GM21786 (cell line): ENCODE results near the gene TRMO.
A peak's percentile ranks its signal among the peaks of the same experiment; 100 is the strongest.

ENCODE experiments used
- ATAC-seq: cut with Tn5 transposase; IDR thresholded peaks from one replicate; pipeline ENCODE4 v1.9.1; 2021; ENCODE audit not compliant: unreplicated experiment

Gene TRMO

DNA sequence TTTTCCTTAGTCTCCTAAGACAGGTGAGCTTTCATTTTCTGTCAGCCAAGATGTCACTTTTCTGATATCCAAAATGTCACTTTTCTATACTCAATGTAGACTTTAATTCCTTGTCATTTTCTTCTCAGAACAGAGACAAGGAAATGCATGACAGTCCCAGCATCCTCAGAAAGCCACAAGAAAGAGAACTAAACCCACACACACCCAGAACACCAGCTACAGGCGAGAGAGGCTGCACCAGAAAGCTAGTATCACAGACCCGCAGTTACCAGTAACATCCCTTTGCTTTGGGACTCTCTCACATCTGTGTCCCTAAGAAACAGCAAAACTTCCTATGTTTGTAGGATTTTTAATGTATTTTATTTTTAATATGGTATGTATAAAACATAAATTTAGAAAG is 17.1 kb downstream of the TRMO start:
- no peak for ATAC-seq

DNA sequence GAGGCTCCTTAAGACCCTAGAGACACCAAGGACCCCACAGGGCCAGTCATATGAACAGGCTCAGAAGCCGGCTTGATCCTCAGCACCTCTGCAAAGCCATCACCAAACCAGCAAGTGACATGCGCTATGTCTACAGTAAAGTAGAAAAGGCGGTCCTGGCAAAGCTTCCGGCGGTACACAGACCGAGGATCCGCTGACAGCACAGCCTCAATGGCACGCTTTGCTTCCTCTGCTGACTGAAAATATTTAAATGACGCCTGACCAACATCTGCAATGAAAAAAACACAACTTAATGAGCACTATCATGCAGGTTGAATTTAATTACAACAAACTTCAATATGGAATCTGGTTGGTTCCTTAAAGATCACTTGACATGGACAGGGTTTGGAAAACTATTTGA is 17.6 kb downstream of the TRMO start:
- ATAC-seq, result no peak

DNA sequence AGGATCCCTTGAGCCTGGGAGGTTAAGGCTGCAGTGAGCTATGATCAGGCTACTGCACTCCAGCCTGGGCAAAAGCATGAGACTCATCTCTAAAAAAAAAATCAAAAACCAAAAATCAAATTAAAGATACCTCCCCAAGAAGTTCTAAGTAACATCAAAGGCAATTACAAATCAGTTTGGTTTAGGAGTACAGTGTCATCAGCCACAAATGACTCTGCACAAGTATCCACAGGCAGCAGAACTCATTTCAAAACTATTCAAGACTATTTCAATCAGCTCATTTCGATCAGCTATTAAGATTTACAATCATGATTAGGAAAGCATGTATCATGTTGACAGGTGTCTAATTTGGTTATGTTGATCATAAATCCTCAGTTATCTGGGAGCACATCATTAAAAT is 19.1 kb downstream of the TRMO start:
- no peak for ATAC-seq

DNA sequence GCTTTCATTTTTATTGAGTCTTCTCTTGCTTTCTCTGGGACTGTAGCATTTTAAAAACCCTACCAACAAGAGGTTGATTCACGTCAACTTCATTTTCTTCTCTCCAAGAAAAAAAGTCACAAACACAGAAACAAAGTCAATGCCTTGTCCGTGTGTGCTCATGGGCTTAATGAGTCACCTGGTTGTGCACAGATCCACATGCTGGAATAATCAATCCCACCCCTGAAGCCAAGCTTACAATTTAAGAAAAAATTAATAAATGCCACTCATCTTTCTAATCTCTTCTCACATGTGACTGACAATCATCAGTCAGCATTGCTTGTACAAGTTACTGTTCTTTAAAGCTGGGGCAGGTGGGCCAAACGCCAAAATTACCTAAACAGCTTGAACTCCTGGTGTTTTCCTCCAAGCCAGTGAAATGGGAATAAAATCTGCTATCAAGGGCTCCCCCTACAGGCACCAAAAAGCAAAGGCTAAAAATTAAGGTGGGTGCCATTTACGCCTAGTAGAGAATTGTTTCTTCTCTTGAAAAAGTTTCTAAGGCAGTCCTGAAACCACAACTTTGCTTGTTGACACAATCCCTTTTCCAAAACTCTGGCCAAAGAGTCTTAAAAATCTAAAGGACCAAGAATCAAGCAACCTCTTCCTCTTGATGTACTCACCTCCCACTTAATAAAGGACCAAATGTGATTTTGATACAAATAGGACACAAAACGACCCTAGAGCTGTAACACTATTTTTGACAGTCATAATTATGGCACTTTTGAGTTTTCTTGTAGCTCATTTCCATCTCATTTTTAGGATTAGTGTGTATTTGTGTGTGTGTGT is 21.3 kb downstream of the TRMO start:
- ATAC-seq, result no peak

DNA sequence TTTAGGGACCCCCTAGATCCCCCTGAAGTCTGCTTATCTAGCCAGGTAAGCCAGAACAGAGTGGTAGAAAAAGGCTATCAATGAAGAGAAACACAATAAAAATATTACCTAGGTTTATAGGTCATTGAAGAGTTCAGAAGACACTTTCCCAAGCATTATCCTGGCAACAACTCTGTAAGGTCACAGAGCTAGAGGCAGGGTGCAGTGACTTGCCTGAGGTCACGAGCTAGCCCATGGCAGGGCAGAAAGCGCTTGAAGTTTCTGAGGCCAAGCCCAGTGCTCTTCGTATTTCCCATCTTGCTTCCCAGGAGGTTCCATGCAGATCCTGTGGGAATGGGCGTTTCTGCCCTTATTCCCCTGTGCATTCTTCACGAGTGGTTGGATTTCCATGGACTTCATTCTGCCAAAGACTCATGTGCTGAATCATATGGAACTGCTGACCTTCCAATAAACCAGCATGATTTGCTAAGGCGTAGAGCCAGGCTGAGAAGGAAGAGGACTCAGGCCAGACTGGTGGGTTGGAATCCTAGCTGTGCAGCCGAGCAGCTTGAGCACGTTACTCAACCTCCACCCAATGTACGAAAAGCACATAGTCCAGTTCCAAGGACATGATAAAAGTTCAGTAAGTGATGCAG is 22.1 kb downstream of the TRMO start:
- no peak for ATAC-seq

DNA sequence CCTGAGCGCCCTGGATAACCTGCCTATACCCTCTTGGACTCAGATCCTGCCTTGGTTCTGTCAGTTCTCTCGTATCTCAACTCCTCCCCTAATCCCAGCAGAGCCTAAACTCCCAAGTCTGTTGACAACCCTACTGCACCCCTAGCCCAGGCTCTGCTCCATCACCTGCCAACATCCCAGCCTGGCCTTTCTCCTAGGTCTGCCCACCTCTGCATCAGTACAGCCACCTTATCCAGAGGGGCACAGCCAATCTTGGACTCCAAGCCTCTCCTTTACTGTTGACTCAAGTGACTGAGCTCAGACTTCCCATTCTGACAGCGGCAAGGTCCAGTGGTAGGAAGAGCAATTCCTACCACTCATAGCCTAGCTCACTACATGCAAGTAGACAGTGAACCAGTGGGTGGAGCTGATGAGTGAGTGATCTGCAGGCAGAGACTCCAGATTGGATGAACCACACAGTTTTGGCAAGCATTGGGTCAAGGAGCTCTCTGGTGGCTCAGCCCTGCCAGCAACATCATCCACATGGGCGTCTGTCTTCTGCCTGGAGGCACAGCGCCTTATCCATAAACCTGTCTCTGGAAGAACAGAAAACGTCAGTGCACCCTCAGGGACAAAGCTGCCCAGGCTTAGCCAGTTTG is 26.5 kb downstream of the TRMO start:
- no peak for ATAC-seq

DNA sequence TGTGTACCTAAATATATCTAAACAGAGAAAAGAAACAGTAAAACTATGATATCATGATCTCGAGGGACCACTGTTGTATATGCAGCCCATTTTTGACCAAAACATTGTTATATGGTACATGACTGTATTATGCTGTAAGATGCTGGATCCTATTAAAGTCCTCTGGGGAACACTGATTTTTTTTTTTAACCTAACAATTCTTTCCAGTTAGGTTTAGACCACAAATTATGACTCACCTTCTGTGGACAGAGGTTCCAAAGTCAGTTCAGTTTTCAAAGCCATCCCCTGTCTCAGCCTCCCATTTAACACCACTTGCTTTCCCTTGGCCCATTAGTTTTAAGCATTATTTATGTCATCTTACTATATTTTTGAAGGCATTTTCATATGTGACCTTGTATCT is 27.1 kb downstream of the TRMO start:
- ATAC-seq, result no peak

DNA sequence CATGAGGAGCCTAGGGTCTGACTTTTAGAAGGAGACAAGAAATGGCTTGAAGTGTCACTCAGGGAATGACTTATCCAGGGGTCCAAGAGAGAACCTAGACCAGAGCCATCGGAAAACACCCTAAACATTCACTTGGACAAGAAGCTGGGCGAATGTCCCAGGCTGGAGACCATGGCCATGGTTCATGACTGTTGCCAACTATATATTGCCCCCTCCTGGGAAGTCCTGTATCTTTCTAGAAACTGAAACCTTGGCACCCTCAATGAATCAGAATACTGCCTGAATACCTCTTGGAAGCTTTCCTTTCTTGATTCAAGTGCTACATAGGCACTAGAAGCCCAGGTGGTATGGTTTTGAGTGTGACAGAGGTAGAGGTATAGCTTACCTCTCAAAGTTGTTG is 29.9 kb downstream of the TRMO start:
- no peak for ATAC-seq

DNA sequence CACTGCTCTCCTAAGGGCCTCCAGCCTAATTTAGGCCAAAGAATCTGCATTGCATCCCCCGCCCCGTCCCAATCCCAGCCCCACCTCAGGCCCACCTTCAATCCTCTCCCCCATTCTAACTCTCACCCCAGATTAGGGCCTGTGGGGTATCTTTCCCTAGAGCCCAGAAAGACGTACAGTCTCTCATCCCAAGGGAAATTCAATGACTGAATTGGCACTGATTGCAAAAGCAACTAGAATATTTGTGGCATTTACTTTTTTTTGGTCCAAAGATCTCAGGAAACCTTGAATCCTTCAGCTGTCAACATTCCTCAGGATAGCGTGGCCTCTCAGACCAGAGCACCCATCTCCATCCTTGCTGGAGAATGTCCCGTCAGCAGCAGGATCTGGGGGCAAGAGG is 30.6 kb downstream of the TRMO start:
- ATAC-seq, result no peak

DNA sequence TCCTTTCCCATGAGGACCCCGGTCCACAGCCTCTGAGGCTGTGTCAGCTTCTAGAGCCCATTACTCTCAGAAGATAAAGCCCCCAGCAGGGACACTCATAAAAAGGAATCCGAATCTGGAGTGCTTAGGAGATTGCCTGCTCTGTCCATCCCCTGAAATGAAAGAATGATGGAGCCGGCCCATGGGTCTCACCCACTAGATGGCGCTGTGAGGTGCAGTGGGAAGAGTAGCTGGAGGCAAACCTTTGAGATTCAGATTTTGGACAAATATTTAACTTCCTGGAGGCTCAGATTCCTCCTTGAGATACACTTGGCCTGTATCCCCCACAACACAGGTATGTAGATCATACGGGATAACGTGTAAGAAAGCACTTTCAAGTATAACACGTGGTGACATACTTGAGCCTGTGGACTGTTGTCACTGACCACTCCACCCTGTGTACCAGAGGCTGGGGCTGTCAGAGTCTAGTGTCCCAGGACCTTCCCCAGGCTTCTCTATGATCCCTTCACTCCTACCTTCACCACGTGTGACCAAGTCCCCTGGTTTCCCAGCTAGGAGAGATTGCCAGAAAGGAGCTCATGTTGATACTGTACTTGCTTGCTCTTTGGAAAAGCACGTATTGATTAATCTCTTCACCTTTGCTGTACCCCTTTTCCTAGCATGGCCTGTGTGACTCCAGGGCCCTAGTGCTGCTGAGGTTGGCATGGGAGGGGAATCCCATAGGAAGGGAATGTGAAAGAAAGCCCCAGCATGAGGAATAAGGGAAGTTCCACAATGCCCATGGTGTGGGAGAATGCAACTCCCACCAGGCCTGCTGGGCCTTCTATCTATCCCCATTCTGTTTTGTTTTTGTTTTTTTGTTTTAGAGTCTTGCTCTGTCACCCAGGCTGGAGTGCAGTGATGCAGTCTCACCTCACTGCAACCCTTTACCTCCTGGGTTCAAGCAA is 32.1 kb downstream of the TRMO start:
- no peak for ATAC-seq

DNA sequence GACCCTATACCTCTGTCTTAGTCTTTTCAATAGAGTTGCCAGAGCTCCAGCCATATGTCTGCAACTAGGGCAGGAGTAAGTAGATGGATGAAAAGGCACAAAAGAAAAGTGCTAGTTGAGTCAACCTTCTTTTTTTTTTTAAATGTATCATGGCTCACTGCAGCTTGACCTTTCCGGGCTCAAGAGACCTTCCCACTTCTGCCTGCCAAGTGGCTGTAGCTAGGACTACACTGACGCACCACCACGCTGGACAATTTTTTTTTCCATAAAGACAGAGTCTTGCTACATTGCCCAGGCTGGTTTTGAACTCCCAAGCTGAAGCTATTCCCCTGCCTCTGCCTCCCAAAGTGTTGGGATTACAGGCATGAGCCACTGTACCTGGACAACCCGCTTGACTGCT is 42.0 kb downstream of the TRMO start:
- no peak for ATAC-seq

DNA sequence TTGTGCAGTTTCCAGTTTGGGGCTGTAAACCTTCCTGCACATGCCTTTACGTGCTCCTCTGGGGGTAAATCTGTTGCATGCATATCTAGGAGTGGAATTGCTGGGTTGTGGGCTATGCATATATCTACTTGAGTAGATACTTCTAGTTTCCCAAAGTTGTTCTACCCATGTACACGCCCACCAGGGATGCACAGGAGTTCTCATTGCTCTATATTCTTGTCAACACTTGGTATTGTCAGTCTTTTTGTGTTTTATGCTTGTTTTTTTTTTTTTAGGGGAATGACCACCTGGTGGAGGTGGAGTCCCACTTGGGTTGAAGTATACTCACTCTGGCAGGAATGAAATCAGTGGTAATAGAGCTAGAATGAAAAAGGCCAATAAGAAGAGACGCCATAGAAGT is 46.2 kb downstream of the TRMO start:
- no peak for ATAC-seq

DNA sequence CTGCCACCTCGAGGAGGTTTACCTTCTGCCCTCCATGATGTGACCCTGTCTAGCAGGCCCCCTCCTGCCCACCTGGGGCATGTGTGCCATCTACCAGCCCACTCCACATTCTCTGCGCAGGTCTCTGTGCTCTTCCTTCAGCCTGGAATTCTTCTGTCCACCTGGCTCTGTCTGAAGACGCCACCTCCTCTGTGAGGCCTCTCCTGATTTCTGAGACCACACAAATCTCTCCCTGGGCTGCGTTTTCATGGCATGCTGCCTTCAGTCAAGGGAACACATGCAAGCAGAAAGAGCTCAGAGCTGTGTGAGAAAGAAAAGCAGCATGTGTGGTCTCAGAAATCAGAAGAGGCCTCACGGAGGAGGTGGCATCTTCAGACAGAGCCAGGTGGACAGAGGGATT is 47.2 kb downstream of the TRMO start:
- no peak for ATAC-seq

DNA sequence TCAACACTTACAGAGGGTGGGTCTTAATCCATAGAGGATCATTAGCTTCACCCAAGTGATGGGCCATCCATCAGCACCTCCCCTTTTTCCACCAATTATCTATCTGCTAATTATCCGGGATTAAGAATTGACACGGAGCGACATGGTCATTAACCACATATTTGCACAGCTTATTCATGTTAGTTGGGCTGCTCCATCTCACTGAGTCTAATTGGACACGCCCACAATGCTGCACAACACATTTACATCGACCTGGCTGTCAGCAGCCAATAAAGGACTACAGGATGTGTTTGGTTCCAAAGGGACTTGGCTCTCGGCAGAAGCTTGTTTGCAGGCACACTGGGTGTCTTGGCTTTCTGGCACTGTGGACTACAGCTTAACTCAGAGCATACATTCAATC is 47.7 kb downstream of the TRMO start:
- ATAC-seq, result no peak

DNA sequence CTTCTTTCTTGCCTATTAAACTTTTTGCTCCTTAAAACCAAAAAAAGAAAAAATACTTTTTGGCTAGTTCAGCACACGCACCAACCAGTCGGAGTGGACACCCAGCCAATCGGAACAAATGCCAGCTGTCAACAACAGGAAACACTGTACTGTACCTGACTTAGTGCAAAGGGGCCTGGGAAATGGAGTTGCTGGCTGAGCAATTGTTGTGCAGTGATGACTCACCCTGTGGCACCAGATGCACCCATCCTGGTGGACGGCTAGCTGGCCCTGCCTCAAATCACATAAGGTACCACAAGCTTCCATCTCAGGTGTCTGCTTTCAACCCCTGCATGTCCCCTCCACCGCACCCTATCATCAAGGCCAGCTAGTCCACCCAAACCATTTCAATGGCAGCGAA is 48.4 kb downstream of the TRMO start:
- no peak for ATAC-seq

DNA sequence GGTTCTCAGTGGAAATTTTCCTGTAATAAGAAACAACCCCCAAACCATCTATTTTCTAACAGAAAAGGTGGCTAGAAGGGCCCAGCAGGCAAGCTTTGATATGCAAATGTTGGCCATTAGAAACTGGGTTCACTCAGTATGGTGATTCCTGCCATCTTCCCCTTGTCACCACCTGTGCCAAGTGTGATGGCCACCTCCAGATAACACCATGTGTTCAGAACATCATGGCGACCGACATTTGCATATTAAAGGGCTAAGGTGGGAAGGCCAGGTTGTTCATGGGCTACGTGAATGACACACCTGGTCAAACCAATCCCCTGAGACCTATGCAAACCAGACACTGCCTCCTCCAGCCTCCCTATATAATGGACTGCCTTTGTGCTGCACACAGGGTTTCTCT is 48.9 kb downstream of the TRMO start:
- ATAC-seq, result no peak

DNA sequence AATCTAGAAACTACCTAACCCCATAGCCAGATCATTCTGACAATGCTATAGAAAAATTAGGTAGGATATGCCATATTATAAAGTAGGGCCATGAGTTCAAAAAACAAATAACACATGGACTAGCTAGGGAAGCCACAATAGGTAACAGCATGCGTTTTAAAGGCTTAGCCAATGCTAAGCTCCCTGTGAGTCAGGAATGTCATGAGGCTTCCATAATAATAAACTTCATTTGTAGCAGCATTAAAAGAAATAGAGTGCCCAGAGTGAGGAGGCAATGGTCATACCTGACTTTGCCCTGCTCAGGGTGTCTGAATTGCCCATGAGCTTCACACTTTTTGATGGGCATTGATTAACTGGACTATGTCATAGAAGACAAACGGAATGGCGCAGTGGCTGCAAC is 53.4 kb downstream of the TRMO start:
- no peak for ATAC-seq

DNA sequence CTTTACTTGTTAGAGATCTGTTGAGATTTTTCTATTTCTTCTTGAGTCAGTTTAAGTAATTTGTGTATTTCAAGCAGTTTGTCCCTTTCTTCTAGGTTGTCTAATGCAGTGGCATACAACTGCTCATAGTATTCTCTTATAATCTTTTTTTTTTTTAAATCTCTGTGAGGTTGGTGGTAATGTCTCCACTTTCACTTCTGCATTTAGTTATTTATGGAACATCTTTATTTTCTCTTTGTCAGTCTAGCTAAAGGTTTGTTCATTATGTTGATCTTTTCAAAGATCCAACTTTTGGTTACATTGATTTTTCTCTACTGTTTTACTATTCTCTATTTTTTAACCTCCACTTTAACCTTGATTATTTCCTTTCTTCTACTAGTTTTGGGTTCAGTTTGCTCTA is 55.5 kb downstream of the TRMO start:
- peak; percentile 60 for ATAC-seq

DNA sequence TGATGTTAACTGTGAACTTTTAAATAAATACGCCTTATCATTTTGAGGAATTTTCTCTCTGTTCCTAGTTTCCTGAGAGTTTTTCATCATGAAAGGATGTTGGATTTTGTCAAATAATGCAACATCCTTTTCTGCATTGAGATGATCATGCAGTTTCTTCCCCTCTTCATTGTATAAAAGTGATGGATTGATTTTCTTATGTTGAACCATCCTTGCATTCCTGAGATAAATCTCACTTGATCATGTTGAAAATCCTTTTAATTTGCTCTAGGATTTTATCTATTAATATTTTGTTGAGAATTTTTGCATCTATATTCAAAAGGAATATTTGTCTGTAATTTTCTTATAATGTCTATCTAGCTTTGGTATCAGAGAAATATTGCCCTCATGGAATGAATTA is 56.0 kb downstream of the TRMO start:
- no peak for ATAC-seq

DNA sequence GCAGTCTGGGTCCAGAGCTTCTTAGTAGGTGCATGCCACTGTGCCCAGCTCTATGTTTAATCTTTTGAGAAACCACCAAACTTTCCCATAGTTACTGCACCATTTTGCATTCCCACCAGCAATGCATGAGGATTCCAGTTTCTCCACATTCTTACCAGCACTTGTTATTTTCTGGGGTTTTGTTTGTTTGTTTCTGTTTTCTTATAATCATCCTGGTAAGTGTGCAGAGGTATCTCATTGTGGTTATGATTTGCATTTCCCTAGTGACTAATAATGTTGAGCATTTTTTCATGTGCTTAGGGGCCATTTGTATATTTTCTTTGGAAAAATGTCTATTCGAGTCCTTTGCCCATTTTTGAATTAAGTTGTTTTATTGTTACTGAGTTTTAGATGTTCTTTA is 57.9 kb downstream of the TRMO start:
- no peak for ATAC-seq

DNA sequence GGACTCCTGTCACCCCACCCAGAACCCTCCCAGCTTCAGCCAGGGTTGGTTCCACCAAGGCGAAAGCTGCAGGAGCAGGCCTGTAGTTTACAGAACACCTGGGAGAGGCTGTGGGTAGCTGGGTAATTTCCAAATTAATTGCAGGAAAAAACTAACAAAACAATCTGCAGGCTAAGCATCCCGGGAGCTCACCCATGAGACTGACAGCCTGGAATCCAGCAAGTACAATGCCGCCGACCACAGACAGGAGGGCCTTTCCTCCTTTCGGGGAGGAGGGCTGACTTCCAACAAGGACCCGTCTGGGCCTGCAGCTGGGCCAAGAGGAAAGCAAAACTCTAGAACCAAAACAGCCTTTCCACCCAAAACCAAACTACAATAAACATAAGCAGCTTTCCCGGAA is 59.0 kb downstream of the TRMO start:
- ATAC-seq, result no peak
